ENCODE measurements around the gene OFD1. TPM values are rescaled to one million over a fixed set of nuclear protein-coding genes. Genes with fewer than 3 reads are reported as not detected.

Gene OFD1
- total and polyA plus RNA-seq, 2 of the 8 experiments (the other 6 are each of a cell fraction or from before 2014, with no cell fraction given) = 8.0 to 23.4 TPM

GRCh38 chrX:13791559-13791958 lies 57.0 kb downstream of the OFD1 start:
- Histone ChIP-seq H2BK5ac (ENCODE audit: low read depth, low read length) (no peak overlapping the region), H3K23me2 (ENCODE audit: low read depth, low read length) (no peaks in the 10 kb centered on the region), H3K4me2 (ENCODE audit: insufficient read depth in 1 of 2, low read depth in 2 of 2, low read length in 2 of 2) (no peak overlapping the region), H2AFZ (ENCODE audit: low read length) (no peak overlapping the region), H3K79me2 (ENCODE audit: control insufficient read depth in 1 of 2, insufficient read depth in 2 of 2, low read length in 2 of 2) (peaks cover 0 to 15% of the 10 kb centered on the region in 2 experiments; a peak in 2 of 4 replicates), H3K14ac (ENCODE audit: insufficient read length) (no peak overlapping the region), H2BK120ac (replicated peaks; ENCODE audit: low read depth, low read length) (no peak overlapping the region), H3K23ac (ENCODE audit: insufficient read length) (no peak overlapping the region), H2BK12ac (ENCODE audit: low read depth, low read length) (no peak overlapping the region), H4K20me1 (replicated peaks in 1 of 2; ENCODE audit: control insufficient read depth in 1 of 2, insufficient read depth in 2 of 2, low read length in 2 of 2) (no peaks in the 10 kb centered on the region), H2BK15ac (ENCODE audit: low read length) (no peak overlapping the region), H4K91ac (replicated peaks; ENCODE audit: insufficient read length, low read length) (no peak overlapping the region), H3K4ac (replicated peaks; ENCODE audit: insufficient read length, low read depth, low read length) (no peak overlapping the region), H2AK5ac (ENCODE audit: low read depth, low read length) (no peak overlapping the region), H4K5ac (ENCODE audit: insufficient read length, low read depth, low read length) (no peak overlapping the region), H2BK20ac (ENCODE audit: low read length) (no peak overlapping the region), H3K4me1 (replicated peaks in 1 of 4; ENCODE audit: control insufficient read depth in 3 of 4, insufficient read depth in 4 of 4, low read length in 3 of 4) (peaks cover 0 to 7% (median 0%) of the 10 kb centered on the region in 4 experiments; a peak in 2 of 7 replicates), H4K8ac (ENCODE audit: extremely low read depth, insufficient read depth, low read length) (no peak overlapping the region), H3K4me3 (ENCODE audit: extremely low read depth in 1 of 4, insufficient read depth in 2 of 4, low read depth in 3 of 4, low read length in 4 of 4) (no peak overlapping the region), H3K79me1 (ENCODE audit: low read depth, low read length) (no peaks in the 10 kb centered on the region), H3K18ac (ENCODE audit: extremely low read depth, low read length) (no peak overlapping the region), H3K27me3 (replicated peaks in 1 of 4; ENCODE audit: control insufficient read depth in 3 of 4, extremely low read depth in 1 of 4, insufficient read depth in 3 of 4, low read length in 3 of 4) (no peaks in the 10 kb centered on the region), H3K36me3 (ENCODE audit: control insufficient read depth in 2 of 4, insufficient read depth in 4 of 4, low read length in 3 of 4) (no peaks in the 10 kb centered on the region), H3K56ac (replicated peaks; ENCODE audit: insufficient read length, low read depth, low read length) (no peak overlapping the region), H3K9me3 (ENCODE audit: insufficient read depth in 2 of 2, low read depth in 1 of 2, low read length in 1 of 2) (no peaks in the 10 kb centered on the region), H3K9ac (replicated peaks in 1 of 4; ENCODE audit: extremely low read depth in 1 of 4, low read depth in 3 of 4, low read length in 3 of 4) (no peak overlapping the region), H3K27ac (ENCODE audit: low read depth, low read length) (no peak overlapping the region)
- WGBS, 2 experiments (ENCODE audit: extremely low coverage in 1 of 2, insufficient coverage in 1 of 2, insufficient read length in 1 of 2, insufficient replicate concordance in 2 of 2, low coverage in 1 of 2, low lambda C conversion rate in 2 of 2, missing lambda C conversion rate in 1 of 2) = 86% methylated on average over 2 of the region's 2 CpGs; no CpG with 5 or more reads in 1 of the 2 experiments
- TF ChIP-seq YY1 (IDR thresholded peaks at IDR 0.05; ENCODE audit: low read depth, low read length) = no peak
- no peak for TF ChIP-seq SUZ12 (IDR thresholded peaks at IDR 0.05; ENCODE audit: low read length)
- no peak for TF ChIP-seq RFX5 (IDR thresholded peaks at IDR 0.05; ENCODE audit: borderline replicate concordance, low read depth, low read length)
- TF ChIP-seq ATF3 (IDR thresholded peaks at IDR 0.05; ENCODE audit: insufficient read depth, low read depth, low read length) = no peak
- no peak for TF ChIP-seq SAP30 (IDR thresholded peaks at IDR 0.05; ENCODE audit: insufficient read depth, insufficient replicate concordance, low read length)
- TF ChIP-seq SP2 (IDR thresholded peaks at IDR 0.05; ENCODE audit: low read length) = no peak
- TF ChIP-seq GTF2F1 (IDR thresholded peaks at IDR 0.05; ENCODE audit: borderline replicate concordance, low read depth, low read length) = no peak
- TF ChIP-seq EZH2 (IDR thresholded peaks at IDR 0.05; ENCODE audit: low read depth, low read length, severe bottlenecking) = no peak
- no peak for TF ChIP-seq POLR2A (IDR thresholded peaks at IDR 0.05; ENCODE audit: control extremely low read depth in 1 of 2, low read depth in 2 of 2, low read length in 2 of 2)
- TF ChIP-seq SIRT6 (IDR thresholded peaks at IDR 0.05; ENCODE audit: low read length) = no peak
- TF ChIP-seq HDAC2 (IDR thresholded peaks at IDR 0.05; ENCODE audit: borderline replicate concordance in 1 of 2, low read depth in 2 of 2, low read length in 2 of 2) = no peak
- TF ChIP-seq TBP (IDR thresholded peaks at IDR 0.05; ENCODE audit: low read depth, low read length) = no peak
- FAIRE-seq (no peak), DNase-seq (ENCODE audit: low read depth in 1 of 2, low spot score in 2 of 2) (no peak)
- ChIA-PET CTCF (ENCODE audit: partially characterized antibody) (interaction anchor here (0.9 to 1.3 kb wide), 2 partner anchors 240 to 284 kb away, joined by 3 to 5 read pairs; no protein-coding TSS in a partner anchor), POLR2A (ENCODE audit: partially characterized antibody) (no interaction called here)

Data from H1 (cell line).